ENCODE results near the gene HTT.
"Not testable (repeated sequence)": the region's sequence is repeated elsewhere in the genome, so short reads cannot be mapped to it uniquely, and the experiment has no call there.

HTT gene

DNA sequence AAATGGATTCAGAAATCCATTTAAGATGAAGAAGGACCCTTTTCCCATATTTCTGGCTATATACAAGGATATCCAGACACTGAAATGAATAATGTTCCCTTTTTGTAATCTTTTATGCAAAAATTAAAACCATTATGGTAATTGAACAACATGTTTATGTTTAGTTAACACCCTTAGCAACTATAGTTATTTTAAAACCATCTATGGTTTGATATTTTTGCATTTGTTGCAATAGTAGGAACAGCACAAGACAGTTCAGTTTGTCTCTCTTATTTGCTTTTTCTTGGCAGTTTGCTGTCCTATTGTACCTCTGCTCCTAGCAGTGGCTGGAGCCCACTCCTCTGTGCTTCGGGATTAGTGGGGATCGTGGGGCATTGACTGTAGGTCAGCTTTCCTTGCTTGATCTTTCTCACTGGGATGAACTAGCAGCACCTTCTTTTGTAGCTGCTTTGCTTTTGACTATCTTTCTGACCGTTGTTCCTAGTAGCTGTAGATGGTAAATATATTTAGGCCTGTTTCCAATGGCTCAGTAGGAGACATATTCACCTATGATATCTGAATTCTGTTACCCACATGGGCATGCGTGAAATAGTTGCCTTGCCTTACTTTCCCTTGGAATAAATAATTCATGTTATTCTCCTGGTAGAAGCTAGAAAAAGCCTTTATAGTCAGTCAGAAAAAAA lies 12.8 kb downstream of the HTT start:
- no peaks in the 10 kb centered on the region for H3K27me3 Mint-ChIP-seq
- DNase-seq (no peak), ATAC-seq (no peak)
- peaks cover 0 to 5% of the 10 kb centered on the region in 2 donors for H3K9me3 Mint-ChIP-seq
- H3K27ac Mint-ChIP-seq: no peak overlapping the region
- H3K4me3 Mint-ChIP-seq: no peak overlapping the region
- H3K4me1 Mint-ChIP-seq: peaks cover 50% of the 10 kb centered on the region

DNA sequence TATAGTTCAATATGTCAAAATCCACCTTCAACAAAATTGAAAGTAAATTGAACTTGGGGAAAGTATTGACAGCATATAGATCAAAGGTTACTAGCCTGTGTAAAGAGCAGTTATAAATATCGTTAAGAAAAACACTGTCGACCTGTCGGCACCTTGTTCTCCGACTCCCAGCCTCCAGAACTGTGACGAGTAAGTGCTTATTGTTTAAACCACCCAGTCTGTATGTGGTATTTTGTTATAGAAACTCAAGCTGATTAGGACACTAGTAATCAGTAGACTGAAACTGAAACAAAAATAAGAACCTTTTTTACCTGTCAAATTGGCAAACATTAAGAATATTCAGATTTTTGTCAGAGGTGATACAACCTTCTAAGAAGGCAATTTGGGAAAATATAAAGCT lies 17.0 kb downstream of the HTT start:
- no peak overlapping the region for H3K4me3 Mint-ChIP-seq
- no peak overlapping the region for H3K27ac Mint-ChIP-seq
- DNase-seq: no peak
- no peak for ATAC-seq
- peaks cover 18% of the 10 kb centered on the region for H3K4me1 Mint-ChIP-seq
- H3K27me3 Mint-ChIP-seq: no peaks in the 10 kb centered on the region
- H3K9me3 Mint-ChIP-seq: no peaks in the 10 kb centered on the region

GRCh38 chr4:3094701-3095100 lies 20.2 kb downstream of the HTT start:
- H3K4me1 Mint-ChIP-seq: peaks cover 15% of the 10 kb centered on the region
- not testable (repeated sequence) for H3K27ac Mint-ChIP-seq, H3K4me3 Mint-ChIP-seq, H3K9me3 Mint-ChIP-seq, ATAC-seq, H3K27me3 Mint-ChIP-seq, DNase-seq

- H3K4me3 Mint-ChIP-seq: no peak overlapping the region
- DNase-seq (no peak), ATAC-seq (no peak)
- no peak overlapping the region for H3K27ac Mint-ChIP-seq
- no peaks in the 10 kb centered on the region for H3K9me3 Mint-ChIP-seq
- H3K4me1 Mint-ChIP-seq: peaks cover 6% of the 10 kb centered on the region
- H3K27me3 Mint-ChIP-seq: no peaks in the 10 kb centered on the region
Observed at GRCh38 chr4:3096202-3096601, 21.7 kb downstream of the HTT start.

DNA sequence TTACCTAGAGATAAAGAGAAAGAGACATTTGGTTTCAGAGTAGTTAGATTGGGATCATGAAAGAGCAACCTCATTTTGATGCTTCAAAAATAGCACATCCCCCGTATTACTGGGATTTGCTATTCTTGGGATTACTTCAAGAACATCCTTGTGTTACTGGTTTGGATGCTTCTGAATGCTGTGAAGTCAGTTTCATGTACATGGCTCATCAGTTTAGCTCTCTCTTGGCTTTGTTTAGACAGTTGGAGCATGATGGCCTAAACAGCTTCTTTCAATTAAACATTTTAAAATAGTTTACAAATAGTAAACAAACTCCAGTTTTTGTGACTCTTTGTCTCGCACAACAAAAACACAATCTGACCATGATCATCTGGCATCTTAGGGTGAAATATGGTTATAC lies 23.9 kb downstream of the HTT start:
- no peak overlapping the region for H3K4me3 Mint-ChIP-seq

GRCh38 chr4:3106339-3107186 lies 32.1 kb downstream of the HTT start:
- Mint-ChIP-seq H3K27ac (peak overlapping the region in 1 of 2 donors; percentile 94), H3K9me3 (no peaks in the 10 kb centered on the region), H3K4me1 (peaks cover 15% of the 10 kb centered on the region), H3K27me3 (no peaks in the 10 kb centered on the region), H3K4me3 (no peak overlapping the region)
- DNase-seq (peak; percentile 83 to 88), ATAC-seq (peak; percentile 100)

More for the DNA sequence above, 23.9 kb downstream of the HTT start:
- ATAC-seq (no peak), DNase-seq (no peak)
- no peaks in the 10 kb centered on the region for H3K27me3 Mint-ChIP-seq
- no peaks in the 10 kb centered on the region for H3K4me1 Mint-ChIP-seq
- no peaks in the 10 kb centered on the region for H3K9me3 Mint-ChIP-seq
- H3K27ac Mint-ChIP-seq: no peak overlapping the region

DNA sequence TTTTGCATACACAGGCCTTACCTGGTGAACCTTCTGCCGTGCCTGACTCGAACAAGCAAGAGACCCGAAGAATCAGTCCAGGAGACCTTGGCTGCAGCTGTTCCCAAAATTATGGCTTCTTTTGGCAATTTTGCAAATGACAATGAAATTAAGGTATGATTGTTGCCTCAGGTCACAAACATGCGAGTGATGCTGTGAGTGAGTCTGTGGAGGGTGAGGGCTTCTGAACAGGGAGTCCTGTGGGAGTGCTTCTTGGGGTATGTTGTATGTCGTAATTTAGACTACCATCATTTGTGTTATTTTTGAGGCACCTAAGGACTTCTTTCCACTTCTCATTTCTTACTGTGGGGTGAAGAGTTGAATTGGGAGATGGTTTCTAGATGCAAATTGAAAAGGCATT lies 32.8 kb downstream of the HTT start:
- ATAC-seq (no peak), DNase-seq (no peak)
- Mint-ChIP-seq H3K4me1 (peaks cover 15% of the 10 kb centered on the region), H3K9me3 (no peaks in the 10 kb centered on the region), H3K4me3 (no peak overlapping the region), H3K27me3 (no peaks in the 10 kb centered on the region), H3K27ac (no peak overlapping the region)

GRCh38 chr4:3107691-3108121 lies 33.2 kb downstream of the HTT start:
- DNase-seq: no peak
- no peak overlapping the region for H3K4me3 Mint-ChIP-seq
- no peaks in the 10 kb centered on the region for H3K9me3 Mint-ChIP-seq
- H3K27me3 Mint-ChIP-seq: no peaks in the 10 kb centered on the region
- no peak overlapping the region for H3K27ac Mint-ChIP-seq
- ATAC-seq: no peak
- H3K4me1 Mint-ChIP-seq: peaks cover 15% of the 10 kb centered on the region

- Mint-ChIP-seq H3K4me1 (peaks cover 15% of the 10 kb centered on the region), H3K4me3 (no peak overlapping the region), H3K9me3 (no peaks in the 10 kb centered on the region), H3K27ac (no peak overlapping the region), H3K27me3 (no peaks in the 10 kb centered on the region)
- no peak for ATAC-seq
- no peak for DNase-seq
Observed at GRCh38 chr4:3108211-3108610, 33.7 kb downstream of the HTT start.

- no peaks in the 10 kb centered on the region for H3K27me3 Mint-ChIP-seq
- ATAC-seq: no peak
- H3K4me1 Mint-ChIP-seq: peaks cover 9% of the 10 kb centered on the region
- H3K27ac Mint-ChIP-seq: no peak overlapping the region
- H3K4me3 Mint-ChIP-seq: no peak overlapping the region
- no peak for DNase-seq
- H3K9me3 Mint-ChIP-seq: no peaks in the 10 kb centered on the region
Observed at GRCh38 chr4:3111461-3111860, 37.0 kb downstream of the HTT start.

- ATAC-seq (no peak), DNase-seq (no peak)
- H3K4me3 Mint-ChIP-seq: no peak overlapping the region
- peak overlapping the region; percentile 2 for H3K27ac Mint-ChIP-seq
- H3K9me3 Mint-ChIP-seq: no peaks in the 10 kb centered on the region
- no peaks in the 10 kb centered on the region for H3K27me3 Mint-ChIP-seq
- H3K4me1 Mint-ChIP-seq: peaks cover 1% of the 10 kb centered on the region
Observed at GRCh38 chr4:3112201-3112600, 37.7 kb downstream of the HTT start.

GRCh38 chr4:3112609-3113469 lies 38.4 kb downstream of the HTT start:
- peak overlapping the region in 1 of 2 donors; percentile 2 for H3K27ac Mint-ChIP-seq
- H3K27me3 Mint-ChIP-seq: no peaks in the 10 kb centered on the region
- H3K4me1 Mint-ChIP-seq: no peaks in the 10 kb centered on the region
- ATAC-seq (no peak), DNase-seq (no peak)
- no peak overlapping the region for H3K4me3 Mint-ChIP-seq
- H3K9me3 Mint-ChIP-seq: no peaks in the 10 kb centered on the region

- Mint-ChIP-seq H3K27me3 (no peaks in the 10 kb centered on the region), H3K4me1 (no peaks in the 10 kb centered on the region)
- no peak for ATAC-seq
Observed at GRCh38 chr4:3114377-3114776, 39.9 kb downstream of the HTT start.

DNA sequence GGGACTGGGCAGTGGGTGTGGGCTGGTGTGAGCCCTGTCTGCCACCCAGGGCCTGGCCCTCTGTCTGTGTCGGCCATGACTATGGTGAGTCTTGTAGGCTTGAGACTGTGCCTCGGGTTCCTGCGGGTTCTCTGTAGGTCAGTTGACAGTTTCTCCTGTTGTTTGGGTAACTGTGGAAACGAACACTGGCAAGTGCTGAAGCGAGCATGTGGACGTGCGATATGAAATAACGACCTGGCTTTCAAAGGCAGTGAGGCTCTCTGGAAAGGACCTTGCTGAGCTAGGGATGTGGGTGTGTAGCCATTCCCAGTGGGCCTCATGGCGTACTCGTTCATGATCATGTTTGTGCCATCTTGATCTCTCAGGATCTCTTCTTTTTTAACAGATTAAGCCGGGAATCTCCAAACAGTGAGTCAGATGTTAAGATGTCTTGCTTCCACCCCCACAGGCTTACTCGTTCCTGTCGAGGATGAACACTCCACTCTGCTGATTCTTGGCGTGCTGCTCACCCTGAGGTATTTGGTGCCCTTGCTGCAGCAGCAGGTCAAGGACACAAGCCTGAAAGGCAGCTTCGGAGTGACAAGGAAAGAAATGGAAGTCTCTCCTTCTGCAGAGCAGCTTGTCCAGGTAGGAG lies 41.3 kb downstream of the HTT start:
- no peak for DNase-seq
- Mint-ChIP-seq H3K9me3 (no peaks in the 10 kb centered on the region), H3K4me3 (no peak overlapping the region), H3K27ac (peak overlapping the region in 1 of 2 donors; percentile 5), H3K4me1 (no peaks in the 10 kb centered on the region), H3K27me3 (no peaks in the 10 kb centered on the region)
- ATAC-seq: no peak

More at GRCh38 chr4:3114377-3114776, 39.9 kb downstream of the HTT start:
- no peak for DNase-seq
- Mint-ChIP-seq H3K4me3 (no peak overlapping the region), H3K27ac (peak overlapping the region in 1 of 2 donors; percentile 54), H3K9me3 (no peaks in the 10 kb centered on the region)

DNA sequence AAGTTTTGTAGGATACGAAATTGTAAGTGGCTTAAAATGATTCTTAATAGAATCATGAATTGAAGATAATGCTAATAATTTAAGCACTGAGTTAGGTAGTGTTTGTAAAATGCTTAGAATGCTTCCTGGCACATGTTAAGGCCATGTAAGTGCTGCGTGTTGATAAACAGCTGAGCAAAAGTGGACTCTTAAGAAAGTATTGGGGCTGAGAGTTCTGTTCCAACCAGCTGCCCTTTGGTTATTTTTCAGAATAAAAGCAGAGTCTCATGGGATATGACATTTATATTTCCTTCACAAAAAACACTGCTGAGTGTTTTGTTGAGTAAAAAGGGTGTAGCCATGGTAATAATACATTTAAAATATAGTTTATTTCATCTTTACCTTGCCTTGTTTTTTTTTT lies 42.5 kb downstream of the HTT start:
- H3K9me3 Mint-ChIP-seq: no peaks in the 10 kb centered on the region
- no peak overlapping the region for H3K27ac Mint-ChIP-seq
- H3K4me3 Mint-ChIP-seq: no peak overlapping the region
- ATAC-seq (no peak), DNase-seq (no peak)
- H3K27me3 Mint-ChIP-seq: no peaks in the 10 kb centered on the region
- H3K4me1 Mint-ChIP-seq: peaks cover 2% of the 10 kb centered on the region

All from stimulated activated naive CD8-positive, alpha-beta T cell treated with anti-CD3 and anti-CD28 coated beads, Interleukin-15, amount 100 ng/mL, for 72 hours (primary cell).